SJSA1 (cell line): ENCODE data around the gene VAPB. TPM values are rescaled to one million over a fixed set of nuclear protein-coding genes. Genes with fewer than 3 reads are reported as not detected.

Experiments
- DNase-seq, 2 experiments: peaks; one replicate each; pipeline ENCODE4 v3.0.0-alpha.2; 2015 to 2020; ENCODE audit warnings: low spot score in 2 of 2, low read depth in 1 of 2
- H3K27ac ChIP-seq: fragments of 250-450 bp; sonication (Bioruptor Pico); 2 replicates; pipeline ENCODE4 v1.5.1; 2020; ENCODE audit warnings: mild to moderate bottlenecking, moderate library complexity
- H3K27me3 ChIP-seq: fragments of 250-450 bp; sonication (Bioruptor Pico); replicated peaks from 2 replicates; pipeline ENCODE4 v1.5.1; 2020; ENCODE audit warnings: mild to moderate bottlenecking, moderate library complexity
- H3K36me3 ChIP-seq: fragments of 250-450 bp; sonication (Bioruptor Pico); 2 replicates; pipeline ENCODE4 v1.5.1; 2020; ENCODE audit warnings: mild to moderate bottlenecking
- H3K4me1 ChIP-seq: fragments of 250-450 bp; sonication (Bioruptor Pico); replicated peaks from 2 replicates; pipeline ENCODE4 v1.6.1; 2021; ENCODE audit warnings: mild to moderate bottlenecking
- H3K4me3 ChIP-seq: fragments of 250-450 bp; sonication (Bioruptor Pico); 2 replicates; pipeline ENCODE4 v1.5.1; 2020; ENCODE audit warnings: mild to moderate bottlenecking
- H3K9me3 ChIP-seq: fragments of 250-450 bp; sonication (Bioruptor Pico); replicated peaks from 2 replicates; pipeline ENCODE4 v1.5.1; 2020; ENCODE audit warnings: mild to moderate bottlenecking
- total RNA-seq: library from RNA; depleted of rRNA; stranded (reverse); fragments of >200 nt; shearing (Covaris generic); gene quantifications from 2 replicates; pipeline ENCODE4 v1.2.3, GENCODE V29; 2014; rRNA removed

VAPB gene
- total RNA-seq, result 15.1 and 16.7 TPM in 2 replicates

GRCh38 chr20:58388882-58389323, at the start of gene VAPB:
TSS of gene VAPB (plus strand) at chr20:58389229. CDS start at chr20:58389460, 231 bp downstream.
- Histone ChIP-seq H3K4me1 (peaks cover 39% of the 10 kb centered on the region), H3K9me3 (no peaks in the 10 kb centered on the region), H3K27ac (peak within 1 kb of the TSS; percentile 96), H3K27me3 (no peaks in the 10 kb centered on the region), H3K4me3 (peak within 1 kb of the TSS; percentile 91), H3K36me3 (peaks cover 39% of the 10 kb centered on the region)
- peak; percentile 87 to 95 for DNase-seq

- DNase-seq, result no peak
- Histone ChIP-seq H3K27me3 (no peaks in the 10 kb centered on the region), H3K4me3 (no peak overlapping the region), H3K4me1 (peaks cover 42% of the 10 kb centered on the region), H3K9me3 (no peaks in the 10 kb centered on the region), H3K36me3 (peaks cover 21% of the 10 kb centered on the region), H3K27ac (no peak overlapping the region)
These were observed 49.3 kb upstream of the VAPB start for GRCh38 chr20:58339741-58340140.

- DNase-seq, result no peak
- Histone ChIP-seq H3K4me3 (no peak overlapping the region), H3K27me3 (no peaks in the 10 kb centered on the region), H3K4me1 (peaks cover 42% of the 10 kb centered on the region), H3K27ac (no peak overlapping the region), H3K9me3 (no peaks in the 10 kb centered on the region), H3K36me3 (peaks cover 24% of the 10 kb centered on the region)
These were observed 48.9 kb upstream of the VAPB start for GRCh38 chr20:58340151-58340550.

- Histone ChIP-seq H3K4me3 (no peak overlapping the region), H3K27ac (peak overlapping the region; percentile 83; the same call in 1 of the 2 replicates), H3K36me3 (peaks cover 30% of the 10 kb centered on the region), H3K9me3 (no peaks in the 10 kb centered on the region), H3K4me1 (peaks cover 42% of the 10 kb centered on the region), H3K27me3 (no peaks in the 10 kb centered on the region)
- no peak for DNase-seq
These were observed 48.2 kb upstream of the VAPB start for GRCh38 chr20:58340853-58341252.

GRCh38 chr20:58342104-58342945, 46.7 kb upstream of the VAPB start:
- Histone ChIP-seq H3K4me3 (no peak overlapping the region), H3K27me3 (no peaks in the 10 kb centered on the region), H3K36me3 (peaks cover 44% of the 10 kb centered on the region), H3K9me3 (no peaks in the 10 kb centered on the region), H3K4me1 (peaks cover 42% of the 10 kb centered on the region), H3K27ac (peak overlapping the region; percentile 83)
- peak in 1 of 2 experiments; percentile 81 for DNase-seq

- Histone ChIP-seq H3K27me3 (no peaks in the 10 kb centered on the region), H3K36me3 (peaks cover 45% of the 10 kb centered on the region), H3K9me3 (no peaks in the 10 kb centered on the region), H3K4me1 (peaks cover 50% of the 10 kb centered on the region), H3K27ac (no peak overlapping the region), H3K4me3 (no peak overlapping the region)
- no peak for DNase-seq
These were observed 44.3 kb upstream of the VAPB start for GRCh38 chr20:58344741-58345140.

- Histone ChIP-seq H3K9me3 (no peaks in the 10 kb centered on the region), H3K36me3 (peaks cover 48% of the 10 kb centered on the region), H3K27me3 (no peaks in the 10 kb centered on the region), H3K27ac (no peak overlapping the region), H3K4me3 (no peak overlapping the region), H3K4me1 (peaks cover 10% of the 10 kb centered on the region)
- peak in 1 of 2 experiments; percentile 11 for DNase-seq
These were observed 39.5 kb upstream of the VAPB start for GRCh38 chr20:58349570-58349969.

- no peak for DNase-seq
- Histone ChIP-seq H3K27ac (no peak overlapping the region), H3K4me1 (peaks cover 8% of the 10 kb centered on the region), H3K4me3 (no peak overlapping the region), H3K27me3 (no peaks in the 10 kb centered on the region), H3K36me3 (peaks cover 38% of the 10 kb centered on the region), H3K9me3 (no peaks in the 10 kb centered on the region)
These were observed 36.6 kb upstream of the VAPB start for GRCh38 chr20:58352468-58352867.

GRCh38 chr20:58359441-58359840, 29.6 kb upstream of the VAPB start:
- Histone ChIP-seq H3K36me3 (peaks cover 62% of the 10 kb centered on the region), H3K9me3 (no peaks in the 10 kb centered on the region), H3K27me3 (no peaks in the 10 kb centered on the region), H3K4me1 (no peaks in the 10 kb centered on the region), H3K27ac (no peak overlapping the region), H3K4me3 (no peak overlapping the region)
- DNase-seq, result no peak

GRCh38 chr20:58360936-58361335, 28.1 kb upstream of the VAPB start:
- H3K4me3 ChIP-seq, result no peak overlapping the region
- H3K9me3 ChIP-seq, result no peaks in the 10 kb centered on the region
- H3K36me3 ChIP-seq, result peaks cover 50% of the 10 kb centered on the region
- DNase-seq, result no peak
- H3K27me3 ChIP-seq, result no peaks in the 10 kb centered on the region
- no peak overlapping the region for H3K27ac ChIP-seq
- H3K4me1 ChIP-seq, result no peaks in the 10 kb centered on the region

- Histone ChIP-seq H3K27me3 (no peaks in the 10 kb centered on the region), H3K9me3 (no peaks in the 10 kb centered on the region), H3K36me3 (peaks cover 52% of the 10 kb centered on the region), H3K27ac (no peak overlapping the region), H3K4me1 (no peaks in the 10 kb centered on the region), H3K4me3 (no peak overlapping the region)
- DNase-seq, result no peak
These were observed 27.4 kb upstream of the VAPB start for GRCh38 chr20:58361481-58362205.

- no peak overlapping the region for H3K27ac ChIP-seq
- H3K36me3 ChIP-seq, result peaks cover 54% of the 10 kb centered on the region
- no peaks in the 10 kb centered on the region for H3K27me3 ChIP-seq
- DNase-seq, result no peak
- H3K4me1 ChIP-seq, result no peaks in the 10 kb centered on the region
- H3K4me3 ChIP-seq, result no peak overlapping the region
- no peaks in the 10 kb centered on the region for H3K9me3 ChIP-seq
These were observed 26.9 kb upstream of the VAPB start for GRCh38 chr20:58362206-58362516.

GRCh38 chr20:58362970-58363369, 26.1 kb upstream of the VAPB start:
- no peak overlapping the region for H3K4me3 ChIP-seq
- H3K27me3 ChIP-seq, result no peaks in the 10 kb centered on the region
- H3K36me3 ChIP-seq, result peaks cover 58% of the 10 kb centered on the region
- H3K27ac ChIP-seq, result no peak overlapping the region
- no peak for DNase-seq
- H3K4me1 ChIP-seq, result no peaks in the 10 kb centered on the region
- no peaks in the 10 kb centered on the region for H3K9me3 ChIP-seq

- no peaks in the 10 kb centered on the region for H3K27me3 ChIP-seq
- H3K4me3 ChIP-seq, result no peak overlapping the region
- H3K27ac ChIP-seq, result no peak overlapping the region
- H3K9me3 ChIP-seq, result no peaks in the 10 kb centered on the region
- no peak for DNase-seq
- peaks cover 31% of the 10 kb centered on the region for H3K36me3 ChIP-seq
- H3K4me1 ChIP-seq, result no peaks in the 10 kb centered on the region
These were observed 22.2 kb upstream of the VAPB start for GRCh38 chr20:58366866-58367265.
